Hepatocyte (in vitro differentiated cells): ENCODE results near the gene TMEM109. TPM values are rescaled to one million over a fixed set of nuclear protein-coding genes. Genes with fewer than 3 reads are reported as not detected.

Experiments
- DNase-seq: peaks from one replicate; pipeline ENCODE4 v3.0.0-alpha.2; 2016; ENCODE audit warnings: low spot score
- H2AFZ ChIP-seq: fragments of 200-600 bp; sonication (generic); 2 replicates; pipeline ENCODE4 v1.6.0; 2016; ENCODE audit warnings: antibody characterized with exemption, mild to moderate bottlenecking
- H3K27ac ChIP-seq: fragments of 200-600 bp; sonication (generic); 2 replicates; pipeline ENCODE4 v1.5.1; 2016; ENCODE audit warnings: mild to moderate bottlenecking
- H3K27me3 ChIP-seq: fragments of 200-600 bp; sonication (generic); 2 replicates; pipeline ENCODE4 v1.6.1; 2016
- H3K36me3 ChIP-seq: fragments of 200-600 bp; sonication (generic); replicated peaks from 2 replicates; pipeline ENCODE4 v1.5.1; 2016; ENCODE audit warnings: low read depth; ENCODE audit not compliant: insufficient read depth
- H3K4me1 ChIP-seq: fragments of 200-600 bp; sonication (generic); 2 replicates; pipeline ENCODE4 v1.5.1; 2016; ENCODE audit warnings: mild to moderate bottlenecking, moderate library complexity; ENCODE audit not compliant: insufficient read depth
- H3K4me2 ChIP-seq: fragments of 200-600 bp; sonication (generic); 2 replicates; pipeline ENCODE4 v1.6.0; 2016
- H3K4me3 ChIP-seq: fragments of 200-600 bp; sonication (generic); 2 replicates; pipeline ENCODE4 v1.5.1; 2016; ENCODE audit warnings: mild to moderate bottlenecking
- H3K79me2 ChIP-seq: fragments of 200-600 bp; sonication (generic); 2 replicates; pipeline ENCODE4 v1.6.0; 2017; ENCODE audit warnings: mild to moderate bottlenecking
- H3K9me2 ChIP-seq: fragments of 200-600 bp; sonication (generic); replicated peaks from 2 replicates; pipeline ENCODE4 v1.6.0; 2017; ENCODE audit warnings: mild to moderate bottlenecking; ENCODE audit not compliant: insufficient read depth
- H3K9me3 ChIP-seq: fragments of 200-600 bp; sonication (generic); 2 replicates; pipeline ENCODE4 v1.5.1; 2016; ENCODE audit warnings: low read depth, mild to moderate bottlenecking
- H4K20me1 ChIP-seq: fragments of 200-600 bp; sonication (generic); 2 replicates; pipeline ENCODE4 v1.6.0; 2016; ENCODE audit warnings: mild to moderate bottlenecking; ENCODE audit not compliant: insufficient read depth, poor library complexity, severe bottlenecking
- EZH2 ChIP-seq: fragments of 200-600 bp; sonication (generic); IDR thresholded peaks from 2 replicates; pipeline ENCODE4 v1.6.1; 2016; ENCODE audit warnings: antibody characterized with exemption, mild to moderate bottlenecking, borderline replicate concordance
- EZH2phosphoT487 ChIP-seq: fragments of 200-600 bp; sonication (generic); IDR thresholded peaks from one replicate; pipeline ENCODE4 v1.6.1; 2018; ENCODE audit warnings: antibody characterized with exemption, mild to moderate bottlenecking, low read depth, moderate library complexity; ENCODE audit not compliant: unreplicated experiment, severe bottlenecking
- WGBS: methylation state at CpG from one replicate; pipeline ENCODE4 v1.1.6; 2016; ENCODE audit warnings: low lambda C conversion rate; ENCODE audit errors: missing lambda C conversion rate; 5-methylcytosine and 5-hydroxymethylcytosine counted together
- polyA plus RNA-seq: library from polyadenylated mRNA; unstranded; fragments of >200 nt; fragmentation: Nextera tagmentation; extraction: Ambion mirVana; gene quantifications from 2 replicates; pipeline ENCODE4 v1.2.1, GENCODE V29; 2016
- total RNA-seq: library from RNA; depleted of rRNA; stranded (reverse); fragments of >200 nt; gene quantifications from 2 replicates; pipeline ENCODE4 v1.2.3, GENCODE V29; 2014
- TF ChIP-seq, protein P1 (sequence below): fragments of 200-600 bp; sonication (generic); IDR thresholded peaks from 2 replicates; pipeline ENCODE4 v1.5.1; 2016; ENCODE audit warnings: antibody characterized with exemption, mild to moderate bottlenecking; ENCODE audit not compliant: poor library complexity

The TMEM109 gene
- total and polyA plus RNA-seq, 2 experiments from 2014 or later, result 30.0 to 86.9 TPM

DNA sequence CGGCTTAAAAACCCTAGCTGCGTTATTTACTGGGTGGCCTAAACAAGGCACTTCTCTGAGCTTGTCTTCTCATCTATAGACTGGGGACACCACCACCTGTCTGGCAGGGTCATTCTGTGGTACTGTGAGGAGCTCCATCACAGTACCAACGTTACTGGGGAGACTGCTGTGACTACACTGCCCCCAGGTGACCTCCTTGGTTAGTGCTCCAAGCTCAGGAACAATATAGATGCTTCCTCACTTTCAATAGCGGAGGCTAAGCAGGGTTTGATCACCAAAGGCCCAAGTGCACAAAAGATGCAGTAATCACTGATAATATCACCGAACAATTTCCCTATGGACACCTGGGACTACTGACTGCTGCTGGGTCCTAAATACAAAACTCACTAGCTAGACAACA lies 26.4 kb upstream of the TMEM109 start:
- Histone ChIP-seq H3K4me1 (no peaks in the 10 kb centered on the region), H3K4me2 (no peak overlapping the region), H3K27ac (no peak overlapping the region), H3K36me3 (no peaks in the 10 kb centered on the region), H2AFZ (no peak overlapping the region), H3K4me3 (no peak overlapping the region), H3K9me3 (no peaks in the 10 kb centered on the region), H3K9me2 (no peaks in the 10 kb centered on the region), H3K79me2 (no peaks in the 10 kb centered on the region), H3K27me3 (no peaks in the 10 kb centered on the region), H4K20me1 (no peaks in the 10 kb centered on the region)
- 65% methylated on average over 5 of the region's 5 CpGs for WGBS
- TF ChIP-seq EZH2, result no peak
- TF ChIP-seq, protein P1, sequence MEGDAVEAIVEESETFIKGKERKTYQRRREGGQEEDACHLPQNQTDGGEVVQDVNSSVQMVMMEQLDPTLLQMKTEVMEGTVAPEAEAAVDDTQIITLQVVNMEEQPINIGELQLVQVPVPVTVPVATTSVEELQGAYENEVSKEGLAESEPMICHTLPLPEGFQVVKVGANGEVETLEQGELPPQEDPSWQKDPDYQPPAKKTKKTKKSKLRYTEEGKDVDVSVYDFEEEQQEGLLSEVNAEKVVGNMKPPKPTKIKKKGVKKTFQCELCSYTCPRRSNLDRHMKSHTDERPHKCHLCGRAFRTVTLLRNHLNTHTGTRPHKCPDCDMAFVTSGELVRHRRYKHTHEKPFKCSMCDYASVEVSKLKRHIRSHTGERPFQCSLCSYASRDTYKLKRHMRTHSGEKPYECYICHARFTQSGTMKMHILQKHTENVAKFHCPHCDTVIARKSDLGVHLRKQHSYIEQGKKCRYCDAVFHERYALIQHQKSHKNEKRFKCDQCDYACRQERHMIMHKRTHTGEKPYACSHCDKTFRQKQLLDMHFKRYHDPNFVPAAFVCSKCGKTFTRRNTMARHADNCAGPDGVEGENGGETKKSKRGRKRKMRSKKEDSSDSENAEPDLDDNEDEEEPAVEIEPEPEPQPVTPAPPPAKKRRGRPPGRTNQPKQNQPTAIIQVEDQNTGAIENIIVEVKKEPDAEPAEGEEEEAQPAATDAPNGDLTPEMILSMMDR, result peak; percentile 47
- DNase-seq, result peak; percentile 64

DNA sequence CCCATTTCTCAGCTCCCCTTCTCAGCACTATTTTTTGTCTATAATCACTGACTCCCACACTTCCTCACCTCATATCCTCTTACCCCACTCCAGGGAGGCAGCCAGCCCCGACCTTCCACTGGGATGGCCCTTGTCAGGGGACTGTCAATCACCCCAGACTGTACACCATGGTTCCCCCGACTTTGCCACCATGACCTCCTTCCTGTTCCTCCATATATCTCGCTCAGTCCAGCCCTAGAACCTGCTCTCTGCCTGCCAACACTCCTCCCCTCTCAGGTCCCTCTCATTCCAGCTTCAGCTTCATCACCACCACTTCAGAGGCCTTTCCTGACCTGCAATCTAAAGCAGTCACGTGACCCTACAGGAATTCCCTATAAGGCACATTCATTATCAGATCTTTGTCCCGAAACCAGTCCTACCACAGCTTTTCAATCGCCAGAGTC lies 24.1 kb upstream of the TMEM109 start:
- Histone ChIP-seq H3K9me2 (no peaks in the 10 kb centered on the region), H3K4me2 (no peak overlapping the region), H3K4me1 (no peaks in the 10 kb centered on the region), H3K36me3 (no peaks in the 10 kb centered on the region), H4K20me1 (no peaks in the 10 kb centered on the region), H3K27ac (no peak overlapping the region), H3K4me3 (no peak overlapping the region), H3K27me3 (no peaks in the 10 kb centered on the region), H3K79me2 (no peaks in the 10 kb centered on the region), H3K9me3 (no peaks in the 10 kb centered on the region), H2AFZ (no peak overlapping the region)
- no peak for DNase-seq
- 72% methylated on average over 6 of the region's 6 CpGs for WGBS
- TF ChIP-seq EZH2 (no peak), EZH2phosphoT487 (no peak)
- TF ChIP-seq, protein P1, result no peak

DNA sequence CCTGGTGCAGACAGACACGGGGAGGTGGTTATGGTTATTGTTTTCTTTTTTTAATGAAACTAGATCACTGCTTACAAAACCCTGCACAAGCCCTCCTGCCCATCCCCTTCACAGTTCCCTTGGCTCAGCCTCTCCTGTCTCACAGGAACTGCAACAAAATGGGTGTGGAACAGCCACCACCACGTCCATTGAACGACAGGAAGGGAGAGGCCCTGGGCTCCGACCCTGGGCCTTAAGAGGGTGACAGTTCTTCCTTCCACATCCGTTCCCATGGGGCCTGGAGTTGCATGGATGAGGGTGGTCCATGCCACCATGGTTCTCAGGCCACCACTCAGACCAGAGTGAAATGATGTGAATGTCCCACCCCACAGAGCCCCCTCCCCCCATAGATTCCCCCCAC lies 23.3 kb upstream of the TMEM109 start:
- Histone ChIP-seq H3K27me3 (no peaks in the 10 kb centered on the region), H3K36me3 (no peaks in the 10 kb centered on the region), H3K4me2 (no peak overlapping the region), H3K79me2 (no peaks in the 10 kb centered on the region), H3K9me2 (no peaks in the 10 kb centered on the region), H3K27ac (no peak overlapping the region), H3K4me3 (no peak overlapping the region), H2AFZ (no peak overlapping the region), H3K4me1 (no peaks in the 10 kb centered on the region), H4K20me1 (no peaks in the 10 kb centered on the region), H3K9me3 (no peaks in the 10 kb centered on the region)
- TF ChIP-seq EZH2phosphoT487 (no peak), EZH2 (no peak)
- TF ChIP-seq, protein P1, result no peak
- no peak for DNase-seq
- 89% methylated on average over 5 of the region's 5 CpGs for WGBS

DNA sequence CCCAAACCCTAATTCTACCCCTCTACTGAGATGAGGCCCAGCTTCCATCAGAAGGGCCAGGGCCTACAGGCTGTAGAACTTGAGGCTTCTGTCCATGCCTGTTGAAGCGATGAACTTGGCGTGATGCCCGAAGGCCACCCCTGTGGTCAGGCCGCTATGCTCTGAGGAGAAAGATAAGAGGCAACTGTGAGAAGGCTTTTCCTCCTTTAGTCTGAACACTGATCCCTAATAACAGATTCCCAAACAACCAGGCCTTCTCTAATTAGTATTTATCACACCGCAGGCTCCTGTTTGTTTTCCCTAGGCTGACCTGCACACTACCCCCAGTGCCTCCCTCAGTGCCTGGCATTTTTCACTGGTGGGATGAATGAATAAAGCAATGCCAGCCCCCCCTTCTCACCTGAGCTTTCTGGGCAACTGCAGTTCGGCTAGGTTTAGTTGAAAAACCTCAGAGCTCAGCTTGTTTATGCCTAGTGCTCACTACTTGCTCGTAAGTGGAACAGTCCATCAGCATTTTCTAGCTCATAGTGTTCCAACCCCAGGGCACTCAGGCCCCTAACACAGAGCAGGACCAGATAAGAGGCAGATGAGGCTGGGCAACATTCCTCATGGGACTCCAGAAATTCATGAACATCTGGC lies 22.7 kb upstream of the TMEM109 start:
- no peak for DNase-seq
- WGBS, result 80% methylated on average over 7 of the region's 7 CpGs
- Histone ChIP-seq H3K36me3 (no peaks in the 10 kb centered on the region), H3K27ac (no peak overlapping the region), H3K4me3 (no peak overlapping the region), H4K20me1 (no peaks in the 10 kb centered on the region), H3K9me2 (no peaks in the 10 kb centered on the region), H3K4me1 (no peaks in the 10 kb centered on the region), H2AFZ (no peak overlapping the region), H3K27me3 (no peaks in the 10 kb centered on the region), H3K79me2 (no peaks in the 10 kb centered on the region), H3K9me3 (no peaks in the 10 kb centered on the region), H3K4me2 (no peak overlapping the region)
- no peak for TF ChIP-seq EZH2
- TF ChIP-seq, protein P1, result no peak
- no peak for TF ChIP-seq EZH2phosphoT487
